C4-2B (cell line): ENCODE measurements around the gene CRTC2.
"Not testable (repeated sequence)": the region's sequence is repeated elsewhere in the genome, so short reads cannot be mapped to it uniquely, and the experiment has no call there.

Source experiments
- H3K27ac ChIP-seq: fragments of 450-650 bp; 2 replicates; pipeline ENCODE4 v1.5.1; 2017
- CTCF ChIP-seq: fragments of 450-650 bp; conservative IDR thresholded peaks from 2 replicates; pipeline ENCODE4 v1.5.1; 2017; ENCODE audit warnings: mild to moderate bottlenecking
- ZFX ChIP-seq: fragments of 450-650 bp; IDR thresholded peaks from 2 replicates; pipeline ENCODE4 v1.6.1; 2017

Gene CRTC2

DNA sequence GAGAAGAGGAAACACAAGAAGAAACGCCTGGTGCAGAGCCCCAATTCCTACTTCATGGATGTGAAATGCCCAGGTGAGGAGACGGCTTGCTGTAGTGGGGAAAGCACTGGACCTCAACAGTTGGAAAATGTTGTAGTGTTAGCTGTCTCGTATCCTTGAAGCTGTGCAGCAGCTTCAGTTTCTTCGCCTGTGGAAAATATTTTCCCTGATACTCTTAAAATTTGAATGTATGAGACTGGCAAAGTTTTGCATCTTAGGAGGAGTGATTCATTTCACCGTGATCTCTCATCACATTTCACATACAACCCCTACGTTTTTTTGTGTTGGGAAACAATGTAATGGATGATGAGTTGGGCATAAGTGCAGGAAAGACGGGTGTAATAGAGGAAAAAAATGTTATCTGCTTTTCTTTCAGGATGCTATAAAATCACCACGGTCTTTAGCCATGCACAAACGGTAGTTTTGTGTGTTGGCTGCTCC, 32.8 kb upstream of the CRTC2 start:
- TF ChIP-seq ZFX (no peak), CTCF (no peak)
- H3K27ac ChIP-seq: peak overlapping the region; percentile 94

GRCh38 chr1:153990468-153991150, 32.2 kb upstream of the CRTC2 start, which contains the start of gene RPS27:
RPS27 (plus strand) TSS chr1:153990762; CDS start chr1:153990797, 35 bp downstream.
- peak within 1 kb of the TSS; percentile 94 for H3K27ac ChIP-seq
- TF ChIP-seq ZFX: no peak
- TF ChIP-seq CTCF: no peak

GRCh38 chr1:153987621-153988020, 29.2 kb upstream of the CRTC2 start:
- TF ChIP-seq CTCF (no peak), ZFX (no peak)
- H3K27ac ChIP-seq: peak overlapping the region; percentile 77; the same call in 1 of the 2 replicates

DNA sequence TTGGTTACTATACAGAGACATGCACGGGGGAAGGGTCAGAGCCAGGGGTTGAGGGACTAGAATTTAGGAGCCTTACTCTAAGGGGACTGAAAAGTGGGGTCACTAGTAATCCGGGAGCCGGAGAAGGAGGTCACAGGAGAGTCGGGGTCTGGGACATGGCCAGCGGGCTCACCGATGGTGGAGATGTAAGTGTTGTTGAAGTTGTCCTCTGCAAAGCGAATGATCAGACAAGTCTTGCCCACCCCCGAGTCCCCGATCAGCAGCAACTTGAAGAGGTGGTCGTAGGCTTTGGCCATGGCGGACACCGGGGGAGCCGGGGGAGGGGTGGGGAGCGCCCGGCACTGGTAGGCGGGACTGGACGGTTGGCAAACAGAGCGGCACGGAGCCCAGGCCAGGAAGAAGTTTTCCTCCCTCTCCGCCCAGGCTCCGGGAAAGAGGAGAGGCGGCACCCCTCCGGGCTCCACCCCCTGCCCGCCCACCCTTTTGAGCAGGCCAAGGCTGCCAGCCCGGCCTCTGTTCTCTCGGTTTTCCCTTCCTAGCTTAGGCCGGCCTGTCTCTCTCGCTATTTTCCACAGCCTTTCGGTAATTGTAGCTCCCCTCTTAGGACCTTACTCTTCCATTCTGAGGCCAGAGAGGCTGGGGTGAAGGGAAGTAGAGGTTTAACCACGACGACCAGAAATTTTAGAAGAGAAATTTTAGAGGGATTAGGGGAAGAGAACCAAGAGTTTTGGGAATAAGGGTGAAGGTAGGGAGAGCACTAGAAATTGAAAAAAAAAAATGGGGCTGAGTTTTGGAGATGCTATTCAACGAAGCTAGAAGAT, 27.7 kb upstream of the CRTC2 start, which contains the start of gene RAB13:
Gene RAB13 (minus strand): TSS at position 399 of the 821 bp plus-strand sequence. CDS start 103 bp downstream, at position 296.
- H3K27ac ChIP-seq: peak within 1 kb of the TSS; percentile 77
- no peak for TF ChIP-seq CTCF
- TF ChIP-seq ZFX: no peak

GRCh38 chr1:153985341-153985912, 27.0 kb upstream of the CRTC2 start:
- peak overlapping the region; percentile 77 for H3K27ac ChIP-seq
- TF ChIP-seq ZFX (no peak), CTCF (no peak)

DNA sequence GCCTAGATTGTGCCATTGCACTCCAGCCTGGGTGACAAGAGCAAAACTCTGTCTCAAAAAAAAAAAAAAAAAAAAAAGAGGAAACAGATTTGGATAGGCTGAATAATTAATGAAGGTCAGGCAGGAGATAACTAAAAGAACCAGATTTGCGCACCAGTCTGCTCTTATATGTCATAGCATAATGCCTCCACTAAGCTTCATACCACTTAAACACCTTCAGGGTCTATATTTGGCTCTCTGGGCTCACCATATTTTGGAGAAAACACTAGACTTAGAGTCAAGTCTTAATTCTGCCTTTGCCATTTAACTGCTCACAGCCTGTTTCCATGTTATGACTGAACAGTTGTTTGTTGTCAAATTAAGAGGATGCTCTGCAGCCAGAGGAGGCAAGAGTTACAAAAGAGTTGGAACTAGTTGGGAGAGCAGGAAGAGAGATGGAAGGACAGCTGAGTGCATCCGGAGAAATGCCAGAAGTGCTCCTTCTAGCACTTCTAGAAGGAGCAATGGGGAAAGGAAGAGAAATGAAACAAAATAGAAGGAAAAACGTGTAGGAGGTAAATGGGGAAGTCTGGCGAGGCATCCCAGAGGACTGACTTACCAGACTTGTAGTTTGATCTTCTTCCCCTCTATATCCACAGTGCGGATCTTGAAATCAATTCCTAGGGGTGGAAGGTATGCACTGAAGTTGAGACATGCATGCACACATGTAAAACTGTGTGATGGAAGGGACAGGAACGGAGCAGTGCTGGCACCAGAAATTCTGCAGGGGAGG, 25.9 kb upstream of the CRTC2 start:
- TF ChIP-seq ZFX (no peak), CTCF (no peak)
- no peak overlapping the region for H3K27ac ChIP-seq

- H3K27ac ChIP-seq: not testable (repeated sequence)
Measured at GRCh38 chr1:153981735-153982134, 23.3 kb upstream of the CRTC2 start.

- H3K27ac ChIP-seq: not testable (repeated sequence)
Measured at GRCh38 chr1:153979091-153979490, 20.7 kb upstream of the CRTC2 start.
